ENCODE measurements around the gene SEPTIN12.

SEPTIN12 gene

DNA sequence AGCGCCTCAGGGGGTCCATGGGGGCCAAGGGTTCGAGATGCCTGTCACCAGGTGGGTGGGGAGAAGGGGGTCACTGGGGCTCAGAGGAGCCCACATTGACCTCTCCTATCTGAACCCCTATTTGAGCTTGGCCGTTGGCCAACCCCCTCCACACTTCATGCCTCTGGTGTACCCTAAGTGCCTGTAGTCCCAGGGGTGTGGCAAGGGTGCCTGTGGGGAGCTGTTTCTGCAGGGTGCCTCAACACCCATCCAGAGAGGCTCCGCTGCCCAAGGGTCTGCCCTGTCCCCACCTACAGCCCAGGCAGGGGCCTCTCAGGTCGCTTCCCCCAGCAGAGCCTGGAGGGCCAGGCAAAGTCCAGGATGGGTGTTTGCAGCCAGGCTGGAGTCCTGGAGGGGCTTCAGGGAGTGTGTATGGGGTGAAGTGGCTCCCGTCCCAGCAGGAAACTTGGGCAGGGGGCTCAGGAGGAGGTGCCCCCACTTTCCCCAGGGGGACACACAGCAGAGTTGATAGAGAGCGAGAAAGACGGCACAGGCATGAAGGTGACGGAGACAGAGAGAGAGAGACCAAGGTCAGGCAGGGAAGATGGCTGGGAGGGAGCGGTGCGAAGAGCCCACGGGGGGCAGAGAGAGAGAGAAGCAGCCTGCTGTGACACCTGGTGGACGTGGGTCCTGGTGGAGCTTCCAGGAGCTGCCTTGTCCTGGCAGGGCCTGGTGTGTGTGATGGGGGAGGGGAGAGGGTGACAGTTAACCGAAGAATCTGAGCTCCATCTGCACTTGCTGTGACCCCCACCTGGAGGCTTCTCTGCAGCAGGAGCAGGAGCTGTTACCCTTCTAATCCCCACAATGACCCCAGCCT, at the start of gene SEPTIN12:
Gene SEPTIN12, minus strand, starts transcription at position 719 of the 856 bp plus-strand sequence. Its CDS starts 700 bp downstream, at position 19.
- TF ChIP-seq, protein P1, sequence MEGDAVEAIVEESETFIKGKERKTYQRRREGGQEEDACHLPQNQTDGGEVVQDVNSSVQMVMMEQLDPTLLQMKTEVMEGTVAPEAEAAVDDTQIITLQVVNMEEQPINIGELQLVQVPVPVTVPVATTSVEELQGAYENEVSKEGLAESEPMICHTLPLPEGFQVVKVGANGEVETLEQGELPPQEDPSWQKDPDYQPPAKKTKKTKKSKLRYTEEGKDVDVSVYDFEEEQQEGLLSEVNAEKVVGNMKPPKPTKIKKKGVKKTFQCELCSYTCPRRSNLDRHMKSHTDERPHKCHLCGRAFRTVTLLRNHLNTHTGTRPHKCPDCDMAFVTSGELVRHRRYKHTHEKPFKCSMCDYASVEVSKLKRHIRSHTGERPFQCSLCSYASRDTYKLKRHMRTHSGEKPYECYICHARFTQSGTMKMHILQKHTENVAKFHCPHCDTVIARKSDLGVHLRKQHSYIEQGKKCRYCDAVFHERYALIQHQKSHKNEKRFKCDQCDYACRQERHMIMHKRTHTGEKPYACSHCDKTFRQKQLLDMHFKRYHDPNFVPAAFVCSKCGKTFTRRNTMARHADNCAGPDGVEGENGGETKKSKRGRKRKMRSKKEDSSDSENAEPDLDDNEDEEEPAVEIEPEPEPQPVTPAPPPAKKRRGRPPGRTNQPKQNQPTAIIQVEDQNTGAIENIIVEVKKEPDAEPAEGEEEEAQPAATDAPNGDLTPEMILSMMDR (IDR thresholded peaks at IDR 0.05; ENCODE audit: extremely low read depth, insufficient read depth, missing control alignments): no peak
- in situ Hi-C loops (cut with MboI; ENCODE audit: low pct_unique_long_range_greater_than_20kb, low sequenced_read_pairs, unreplicated experiment): no loop called here
- DNase-seq (ENCODE audit: low spot score): no peak

DNA sequence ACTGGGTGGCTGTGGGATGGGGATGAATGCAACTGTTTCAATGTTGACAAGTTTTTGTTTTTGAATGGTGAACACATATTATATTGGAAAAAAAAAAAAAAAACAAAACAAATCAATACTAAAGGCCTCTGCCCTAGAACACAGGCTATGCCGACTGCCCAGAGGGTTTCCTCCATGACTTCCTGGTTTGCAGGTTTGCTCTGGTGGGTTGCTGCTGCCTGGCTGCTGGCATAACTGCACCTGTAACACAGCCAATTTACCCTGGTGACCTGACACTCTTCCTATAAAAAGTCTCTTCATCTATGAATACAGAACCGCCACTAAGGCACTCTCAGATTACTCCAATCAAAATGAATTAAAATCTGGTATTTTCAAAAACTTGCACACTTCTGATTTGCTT, 48.6 kb upstream of the SEPTIN12 start:
- TF ChIP-seq, protein P1 (IDR thresholded peaks at IDR 0.05; ENCODE audit: extremely low read depth, insufficient read depth, missing control alignments): no peak
- DNase-seq (ENCODE audit: low spot score): no peak
- in situ Hi-C loops (cut with MboI; ENCODE audit: low pct_unique_long_range_greater_than_20kb, low sequenced_read_pairs, unreplicated experiment): no loop called here

DNA sequence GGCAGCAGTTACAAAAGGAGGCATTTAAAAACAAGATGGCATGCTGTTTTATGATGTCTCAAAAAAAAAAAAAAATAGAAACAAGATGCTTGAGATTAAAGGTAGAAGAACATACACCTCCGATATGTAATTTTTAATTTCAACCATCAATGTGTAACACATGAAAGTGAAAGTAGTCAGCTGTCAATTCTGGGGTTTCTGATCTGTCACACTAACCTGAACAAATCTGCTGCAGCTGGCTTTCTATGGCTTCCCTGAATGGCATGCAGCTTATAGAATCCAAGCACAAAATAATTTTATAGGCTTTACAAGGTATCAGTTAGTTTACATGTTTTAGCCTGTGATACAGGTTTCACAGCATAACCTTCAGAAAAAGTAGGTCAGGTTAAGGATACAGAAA, 45.4 kb upstream of the SEPTIN12 start:
- in situ Hi-C loops (cut with MboI; ENCODE audit: low pct_unique_long_range_greater_than_20kb, low sequenced_read_pairs, unreplicated experiment): no loop called here
- DNase-seq (ENCODE audit: low spot score): no peak

DNA sequence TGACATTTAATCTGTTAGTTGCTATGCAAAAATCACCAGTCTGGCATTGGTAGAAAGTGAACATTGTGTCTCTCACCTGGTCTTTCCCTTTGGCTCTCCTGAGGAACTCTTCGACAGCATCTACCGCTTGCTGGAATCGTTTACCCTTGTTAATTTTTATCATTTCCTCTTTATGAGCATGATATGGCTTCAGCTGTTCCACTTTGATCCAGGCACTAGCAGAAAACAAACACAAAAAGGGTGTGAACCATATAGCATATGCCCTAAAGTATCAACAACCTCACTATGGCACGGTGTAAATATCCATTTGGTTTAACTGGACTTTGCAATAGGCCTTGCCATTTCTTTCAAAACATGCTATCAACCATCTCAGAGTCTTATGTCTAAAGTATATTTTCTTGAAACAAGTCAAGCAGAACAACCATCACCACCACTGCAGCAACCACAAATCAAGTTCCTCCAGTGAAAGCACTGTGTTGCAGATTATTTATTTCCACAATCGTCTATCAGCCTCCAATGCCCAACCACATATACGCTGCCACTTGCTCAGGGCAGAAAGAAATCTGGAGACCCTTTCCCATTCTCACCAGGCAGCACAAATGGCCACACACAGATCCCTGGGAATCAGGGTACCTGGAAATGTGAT, 44.7 kb upstream of the SEPTIN12 start:
- in situ Hi-C loops (cut with MboI; ENCODE audit: low pct_unique_long_range_greater_than_20kb, low sequenced_read_pairs, unreplicated experiment): no loop called here
- TF ChIP-seq, protein P1 (IDR thresholded peaks at IDR 0.05; ENCODE audit: extremely low read depth, insufficient read depth, missing control alignments): no peak
- no peak for DNase-seq (ENCODE audit: low spot score)

More for the DNA sequence above, 45.4 kb upstream of the SEPTIN12 start:
- TF ChIP-seq, protein P1 (IDR thresholded peaks at IDR 0.05; ENCODE audit: extremely low read depth, insufficient read depth, missing control alignments): no peak

GRCh38 chr16:4831616-4832015, 43.5 kb upstream of the SEPTIN12 start:
- TF ChIP-seq, protein P1 (IDR thresholded peaks at IDR 0.05; ENCODE audit: extremely low read depth, insufficient read depth, missing control alignments): no peak
- DNase-seq (ENCODE audit: low spot score): no peak
- in situ Hi-C loops (cut with MboI; ENCODE audit: low pct_unique_long_range_greater_than_20kb, low sequenced_read_pairs, unreplicated experiment): no loop called here

DNA sequence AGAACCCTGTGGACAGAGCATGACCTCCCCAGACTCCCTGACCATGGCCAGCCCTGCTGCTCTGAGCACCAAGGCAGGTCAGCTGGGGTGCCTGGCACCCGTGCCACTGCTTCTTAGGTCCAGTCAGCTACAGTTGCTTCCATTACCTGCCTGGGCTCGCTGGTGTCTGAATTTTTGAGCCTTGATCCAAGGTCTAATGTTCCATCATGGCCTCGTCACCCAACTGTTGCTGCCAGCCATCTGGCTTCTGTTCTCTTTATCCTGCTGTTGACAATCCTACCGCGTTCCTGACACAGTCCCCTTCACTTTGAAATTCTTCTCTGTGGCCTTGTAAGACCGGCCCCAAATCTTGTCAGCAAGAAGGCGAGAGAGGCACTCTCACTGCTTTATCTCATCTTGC, 42.3 kb upstream of the SEPTIN12 start:
- TF ChIP-seq, protein P1 (IDR thresholded peaks at IDR 0.05; ENCODE audit: extremely low read depth, insufficient read depth, missing control alignments): no peak
- in situ Hi-C loops (cut with MboI; ENCODE audit: low pct_unique_long_range_greater_than_20kb, low sequenced_read_pairs, unreplicated experiment): no loop called here

More for the DNA sequence above, 42.3 kb upstream of the SEPTIN12 start:
- no peak for DNase-seq (ENCODE audit: low spot score)
